HG03045 (cell line): Measurements from ENCODE around the gene TPK1.

Experiments used
- ATAC-seq: cut with Tn5 transposase; IDR thresholded peaks from one replicate; pipeline ENCODE4 v1.9.1; 2021; ENCODE audit warnings: mild to moderate bottlenecking, moderate library complexity; ENCODE audit not compliant: unreplicated experiment

The TPK1 gene

DNA sequence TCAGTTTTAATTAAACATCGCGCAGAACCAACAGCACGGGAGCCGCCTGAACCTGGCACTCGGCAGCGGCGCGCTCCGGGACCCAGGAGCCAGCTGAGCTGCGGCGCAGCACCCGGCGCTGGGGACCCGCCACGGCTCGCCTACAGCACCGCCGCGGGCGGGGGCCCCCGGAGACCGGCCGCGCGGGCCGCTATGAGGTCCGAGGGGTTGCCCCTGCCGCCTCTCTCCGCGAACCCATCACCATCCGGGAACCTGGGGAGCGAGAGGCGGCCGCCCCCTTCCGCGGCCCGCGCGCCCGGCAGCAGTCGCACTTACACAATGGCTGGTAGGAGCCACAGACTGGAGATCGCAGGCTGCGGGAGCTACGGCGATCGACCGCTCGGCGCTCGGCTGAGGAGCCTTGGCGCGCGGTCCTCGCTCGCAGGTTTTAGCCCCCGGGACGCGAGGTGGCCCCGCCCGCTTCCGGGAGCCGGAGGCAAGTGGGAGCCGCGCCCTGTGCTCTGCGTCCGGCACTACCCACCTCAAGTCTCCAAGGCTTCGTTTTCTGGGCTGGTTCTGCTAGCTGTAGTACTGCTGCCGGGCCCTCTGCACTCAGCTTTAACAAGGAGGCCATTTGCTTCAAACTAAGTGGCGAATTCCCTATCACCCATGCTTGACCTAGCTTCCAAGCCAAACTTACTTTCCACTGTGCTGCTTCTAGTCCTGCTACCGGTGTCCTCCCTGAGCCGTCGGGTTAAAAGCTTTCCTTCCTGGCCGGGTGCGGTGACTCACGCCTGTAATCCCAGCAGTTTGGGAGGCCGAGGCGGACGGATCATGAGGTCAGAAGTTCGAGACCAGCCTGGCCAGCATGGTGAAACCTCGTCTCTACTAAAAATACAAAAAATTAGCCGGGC, at the start of gene TPK1:
TSS of gene TPK1 (minus strand) at position 402 of the 893 bp plus-strand sequence. CDS start 451 bp downstream, outside the sequence.
- ATAC-seq, result peak; percentile 87

DNA sequence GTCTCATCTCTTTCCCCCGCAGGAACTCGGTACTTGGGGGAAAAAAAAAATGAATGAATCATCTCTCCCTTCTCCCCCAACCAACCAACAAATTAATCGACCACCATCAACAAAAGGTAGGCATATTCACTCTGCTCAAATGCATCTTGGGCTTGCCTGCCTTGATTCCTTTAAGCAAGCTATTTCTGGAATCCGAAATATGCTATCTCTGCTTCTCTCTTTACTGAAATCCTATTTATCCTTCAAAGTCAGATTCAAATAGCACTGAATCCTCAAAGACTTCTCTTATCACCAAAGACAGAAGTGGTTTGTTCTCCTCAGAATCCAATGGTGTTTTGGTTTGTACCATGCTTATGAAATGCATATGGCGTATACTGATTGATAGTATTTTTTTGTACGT, 49.6 kb upstream of the TPK1 start:
- no peak for ATAC-seq

DNA sequence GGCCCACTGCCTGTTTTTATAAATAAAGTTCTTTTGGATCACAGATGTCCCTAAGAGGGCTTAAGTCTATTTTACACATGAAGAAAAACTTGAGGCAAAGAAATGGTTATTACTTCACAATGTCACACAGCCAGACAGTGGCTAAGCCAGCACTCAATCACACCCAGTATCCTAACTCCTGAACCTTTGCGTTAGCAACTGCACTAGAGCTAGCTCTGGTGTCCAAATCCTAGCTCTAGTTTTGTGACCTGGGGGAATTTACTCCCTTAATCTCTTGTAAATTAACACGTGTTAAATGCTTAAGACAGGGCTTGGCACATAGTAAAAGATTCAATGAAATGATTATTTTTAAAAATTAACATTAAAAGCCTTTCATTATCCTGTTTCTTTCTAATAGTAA, 49.0 kb upstream of the TPK1 start:
- no peak for ATAC-seq

GRCh38 chr7:144873316-144873845, 37.5 kb upstream of the TPK1 start:
- ATAC-seq, result no peak

- ATAC-seq, result no peak
Measured at GRCh38 chr7:144869082-144869481, 33.2 kb upstream of the TPK1 start.

GRCh38 chr7:144866189-144866588, 30.3 kb upstream of the TPK1 start:
- ATAC-seq, result no peak

DNA sequence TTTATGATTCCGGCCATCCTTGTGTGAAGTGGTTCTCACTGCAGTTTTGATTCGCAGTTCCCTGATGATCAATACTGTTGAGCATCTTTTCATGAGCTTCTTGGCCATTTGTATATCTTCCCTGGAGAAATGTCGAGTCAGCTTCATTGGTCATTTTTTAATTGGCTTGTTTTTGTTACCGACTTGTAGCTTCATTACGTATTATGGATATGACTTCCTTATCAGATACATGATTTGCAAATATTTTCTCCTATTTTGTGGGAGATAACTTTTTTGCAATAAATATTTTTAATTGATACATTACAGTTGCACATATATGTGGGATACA, 27.4 kb upstream of the TPK1 start:
- no peak for ATAC-seq

- no peak for ATAC-seq
Measured at GRCh38 chr7:144862612-144863319, 26.9 kb upstream of the TPK1 start.

GRCh38 chr7:144859739-144860138, 23.9 kb upstream of the TPK1 start:
- no peak for ATAC-seq

DNA sequence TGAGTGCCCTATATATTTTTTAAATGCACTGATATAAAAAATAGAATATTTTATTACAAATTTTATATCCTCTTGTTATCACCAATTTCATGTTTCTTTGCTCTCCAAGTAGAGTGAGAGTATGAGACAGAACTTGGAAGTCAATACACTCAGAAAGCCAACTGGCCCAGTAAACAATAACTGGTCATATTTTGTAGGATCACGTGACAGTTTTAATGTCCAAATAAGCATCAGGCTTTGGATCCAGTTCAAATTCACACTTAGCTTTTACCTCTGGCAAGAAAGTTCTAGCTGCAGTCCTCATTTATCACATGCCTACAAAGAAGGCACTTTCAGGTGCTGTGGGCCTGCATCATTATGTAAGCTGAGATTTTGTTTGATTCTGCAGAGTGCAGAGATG, 21.6 kb upstream of the TPK1 start:
- ATAC-seq, result no peak

DNA sequence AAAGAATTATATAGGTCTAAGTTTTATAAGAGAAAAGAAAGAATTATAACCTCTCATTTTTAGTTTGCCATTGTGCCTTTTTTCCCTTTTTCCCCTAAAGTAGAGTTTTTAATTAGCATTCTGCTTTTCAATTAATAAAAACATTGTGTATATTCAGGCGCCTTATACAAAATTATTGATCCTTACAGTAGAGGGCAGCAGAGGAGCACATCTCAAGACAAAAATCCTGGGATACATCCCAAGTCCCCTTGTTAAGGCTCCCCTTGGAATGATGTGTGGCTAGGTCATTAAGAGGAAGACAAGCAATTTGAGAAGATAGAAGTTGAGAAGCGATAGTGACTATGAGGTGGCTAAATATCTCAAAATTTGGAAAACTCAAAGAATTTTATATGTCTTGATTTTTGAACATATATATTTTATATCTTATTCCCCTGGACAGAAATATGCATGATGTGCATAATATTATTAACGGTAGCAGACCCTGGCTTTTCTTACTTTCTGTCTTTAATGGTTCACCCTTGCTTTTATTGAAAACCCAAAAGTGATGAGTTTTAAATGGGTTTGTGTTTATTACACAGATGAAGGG, 19.1 kb upstream of the TPK1 start:
- no peak for ATAC-seq

- no peak for ATAC-seq
Measured at GRCh38 chr7:144853542-144853941, 17.7 kb upstream of the TPK1 start.

- ATAC-seq, result no peak
Measured at GRCh38 chr7:144848078-144848477, 12.2 kb upstream of the TPK1 start.

DNA sequence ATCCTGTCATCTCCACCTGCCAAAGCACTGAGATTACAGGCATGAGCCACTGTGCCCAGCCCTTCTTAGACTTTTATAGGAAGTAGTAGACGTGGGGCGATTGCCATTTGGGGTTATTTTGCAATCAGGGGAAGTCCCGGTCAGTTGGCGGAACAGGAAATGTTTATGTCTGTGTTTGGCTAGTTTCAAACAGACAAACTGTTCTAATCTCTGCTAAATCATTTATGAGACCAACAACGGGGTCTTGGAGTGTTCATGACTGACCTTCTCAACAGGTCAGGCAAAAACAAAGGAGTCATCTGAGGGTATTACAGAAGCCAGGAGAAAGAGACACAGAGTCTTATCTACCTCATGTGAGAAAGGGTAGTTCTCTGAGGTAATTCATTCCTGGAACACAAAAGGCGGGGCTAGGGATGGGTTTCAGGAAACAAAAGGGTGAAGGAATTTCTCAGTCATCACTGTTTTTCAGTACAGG, 6.6 kb upstream of the TPK1 start:
- peak; percentile 82 for ATAC-seq

- no peak for ATAC-seq
Measured at GRCh38 chr7:144836545-144836842, 641 bp upstream of the TPK1 start.

- ATAC-seq, result peak; percentile 41
Measured at GRCh38 chr7:144835155-144835611, 670 bp downstream of the TPK1 start.

DNA sequence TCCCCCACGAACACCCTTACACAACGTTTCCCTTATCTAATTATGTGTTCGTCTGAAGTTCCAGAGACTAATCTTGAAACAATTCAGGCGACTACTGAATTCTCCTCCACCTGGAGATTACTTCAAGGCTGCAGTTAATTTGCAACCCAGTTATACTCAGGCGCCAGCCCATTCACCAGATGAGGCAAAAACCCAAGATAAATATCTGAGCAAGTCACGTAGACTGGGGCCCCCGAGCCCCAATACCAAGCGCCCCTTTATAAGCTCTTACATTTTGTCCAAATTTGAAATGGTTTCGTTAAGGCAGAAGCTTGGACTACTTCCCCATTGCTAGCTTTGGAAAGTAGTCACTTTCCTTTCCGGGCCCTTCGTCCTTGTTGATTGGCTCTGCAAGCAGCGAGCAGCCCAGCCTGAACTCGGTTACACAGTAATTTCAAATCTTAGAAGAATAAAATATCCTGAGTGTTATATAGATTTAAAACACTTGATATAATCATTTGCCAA, 1.2 kb downstream of the TPK1 start:
- ATAC-seq, result peak; percentile 30

GRCh38 chr7:144830811-144831210, 5.0 kb downstream of the TPK1 start:
- ATAC-seq, result no peak

GRCh38 chr7:144830024-144830785, 5.6 kb downstream of the TPK1 start:
- ATAC-seq, result no peak

GRCh38 chr7:144827621-144828020, 8.2 kb downstream of the TPK1 start:
- no peak for ATAC-seq

- ATAC-seq, result no peak
Measured at GRCh38 chr7:144826208-144826607, 9.6 kb downstream of the TPK1 start.
